HepG2 (cell line): ENCODE results near the gene CCDC93.

Experiments used
- POLR2A ChIP-seq, 2 experiments: IDR thresholded peaks; 2 replicates each; pipeline ENCODE4 v1.6.1; 2011; ENCODE audit warnings: low read depth in 2 of 2, low read length in 2 of 2, mild to moderate bottlenecking in 1 of 2, moderate library complexity in 1 of 2; ENCODE audit not compliant: insufficient read depth in 1 of 2
- RBM39 ChIP-seq: fragments of 200-400 bp; formaldehyde crosslinking; IDR thresholded peaks from one replicate; pipeline ENCODE4 v1.6.1; 2018; ENCODE audit warnings: antibody characterized with exemption, mild to moderate bottlenecking, low read depth, low read length; ENCODE audit not compliant: poor library complexity, severe bottlenecking
- TF ChIP-seq, protein P1 (sequence below): sonication (generic); formaldehyde crosslinking; IDR thresholded peaks from 2 replicates; pipeline ENCODE4 v1.5.0; 2020; ENCODE audit warnings: mild to moderate bottlenecking, missing genetic modification reagents, moderate library complexity

DNA sequence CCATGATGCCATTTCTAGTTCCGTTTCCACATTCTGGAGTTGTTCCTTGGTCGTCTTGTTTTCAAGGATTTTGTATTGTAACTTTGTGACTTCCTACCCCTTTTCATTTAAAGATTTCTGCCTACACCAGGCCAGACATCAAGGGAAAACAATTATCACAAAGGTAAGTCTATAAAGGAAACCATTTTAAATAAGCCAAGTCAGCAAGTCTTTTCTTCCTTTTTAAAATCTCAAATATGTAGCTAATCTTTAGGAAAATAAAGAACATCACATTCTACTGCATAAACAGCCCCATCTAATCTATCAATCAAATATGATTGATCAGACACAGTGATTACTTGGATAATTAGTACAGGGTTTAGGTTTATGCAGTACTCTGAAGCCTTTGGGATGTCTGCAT lies 38.6 kb upstream of the CCDC93 start:
- TF ChIP-seq POLR2A (IDR thresholded peaks at IDR 0.05; ENCODE audit: insufficient read depth in 1 of 2, low read depth in 2 of 2, low read length in 2 of 2) = no peak
- TF ChIP-seq, protein P1, sequence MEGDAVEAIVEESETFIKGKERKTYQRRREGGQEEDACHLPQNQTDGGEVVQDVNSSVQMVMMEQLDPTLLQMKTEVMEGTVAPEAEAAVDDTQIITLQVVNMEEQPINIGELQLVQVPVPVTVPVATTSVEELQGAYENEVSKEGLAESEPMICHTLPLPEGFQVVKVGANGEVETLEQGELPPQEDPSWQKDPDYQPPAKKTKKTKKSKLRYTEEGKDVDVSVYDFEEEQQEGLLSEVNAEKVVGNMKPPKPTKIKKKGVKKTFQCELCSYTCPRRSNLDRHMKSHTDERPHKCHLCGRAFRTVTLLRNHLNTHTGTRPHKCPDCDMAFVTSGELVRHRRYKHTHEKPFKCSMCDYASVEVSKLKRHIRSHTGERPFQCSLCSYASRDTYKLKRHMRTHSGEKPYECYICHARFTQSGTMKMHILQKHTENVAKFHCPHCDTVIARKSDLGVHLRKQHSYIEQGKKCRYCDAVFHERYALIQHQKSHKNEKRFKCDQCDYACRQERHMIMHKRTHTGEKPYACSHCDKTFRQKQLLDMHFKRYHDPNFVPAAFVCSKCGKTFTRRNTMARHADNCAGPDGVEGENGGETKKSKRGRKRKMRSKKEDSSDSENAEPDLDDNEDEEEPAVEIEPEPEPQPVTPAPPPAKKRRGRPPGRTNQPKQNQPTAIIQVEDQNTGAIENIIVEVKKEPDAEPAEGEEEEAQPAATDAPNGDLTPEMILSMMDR (CRISPR knock-in tag) = no peak
- no peak for TF ChIP-seq RBM39
